Dermis blood vessel endothelial cell (primary cell): ENCODE results near the gene UPK3B. TPM values are rescaled to one million over a fixed set of nuclear protein-coding genes. Genes with fewer than 3 reads are reported as not detected.
"Not testable (repeated sequence)": the region's sequence is repeated elsewhere in the genome, so short reads cannot be mapped to it uniquely, and the experiment has no call there.

Source experiments
- DNase-seq: peaks from one replicate; pipeline ENCODE4 v3.0.0; 2010
- total RNA-seq: library from RNA; depleted of rRNA; stranded (reverse); fragments of >200 nt; gene quantifications from 2 replicates; pipeline ENCODE4 v1.2.3, GENCODE V29; 2014

The UPK3B gene
- total RNA-seq = under 0.01 TPM in 1 of 2 replicates, not detected in the other

- DNase-seq = no peak
Observed at GRCh38 chr7:76509931-76510877, at the start of gene UPK3B. Gene UPK3B, plus strand, starts transcription at chr7:76510552. Its CDS starts 101 bp downstream, at chr7:76510653.

GRCh38 chr7:76460767-76461166 lies 49.6 kb upstream of the UPK3B start:
- not testable (repeated sequence) for DNase-seq

GRCh38 chr7:76461464-76462101 lies 48.8 kb upstream of the UPK3B start, which contains the start of gene DTX2:
Gene DTX2, plus strand, starts transcription at chr7:76461709. Its CDS starts 18,801 bp downstream, at chr7:76480510.
- not testable (repeated sequence) for DNase-seq

GRCh38 chr7:76462271-76462882 lies 48.0 kb upstream of the UPK3B start:
- not testable (repeated sequence) for DNase-seq

- not testable (repeated sequence) for DNase-seq
Observed at GRCh38 chr7:76464959-76465358, 45.4 kb upstream of the UPK3B start.

- DNase-seq = not testable (repeated sequence)
Observed at GRCh38 chr7:76465950-76466349, 44.4 kb upstream of the UPK3B start.

- not testable (repeated sequence) for DNase-seq
Observed at GRCh38 chr7:76467743-76468404, 42.5 kb upstream of the UPK3B start.

GRCh38 chr7:76471556-76472221 lies 38.7 kb upstream of the UPK3B start:
- not testable (repeated sequence) for DNase-seq

GRCh38 chr7:76473097-76473496 lies 37.3 kb upstream of the UPK3B start:
- not testable (repeated sequence) for DNase-seq

- not testable (repeated sequence) for DNase-seq
Observed at GRCh38 chr7:76476280-76476679, 34.1 kb upstream of the UPK3B start.

GRCh38 chr7:76476742-76477474 lies 33.4 kb upstream of the UPK3B start:
- DNase-seq = not testable (repeated sequence)

GRCh38 chr7:76479628-76480027 lies 30.7 kb upstream of the UPK3B start:
- not testable (repeated sequence) for DNase-seq

GRCh38 chr7:76480403-76481253 lies 29.7 kb upstream of the UPK3B start:
- DNase-seq = not testable (repeated sequence)

- DNase-seq = not testable (repeated sequence)
Observed at GRCh38 chr7:76482660-76483059, 27.7 kb upstream of the UPK3B start.

GRCh38 chr7:76483081-76483480 lies 27.3 kb upstream of the UPK3B start:
- not testable (repeated sequence) for DNase-seq

- not testable (repeated sequence) for DNase-seq
Observed at GRCh38 chr7:76484456-76484855, 25.9 kb upstream of the UPK3B start.

GRCh38 chr7:76485822-76486610 lies 24.3 kb upstream of the UPK3B start:
- not testable (repeated sequence) for DNase-seq

- not testable (repeated sequence) for DNase-seq
Observed at GRCh38 chr7:76486618-76487017, 23.7 kb upstream of the UPK3B start.

- DNase-seq = not testable (repeated sequence)
Observed at GRCh38 chr7:76487969-76488368, 22.4 kb upstream of the UPK3B start.
